B cell (primary cell): ENCODE measurements around the gene HOXD1. TPM values are rescaled to one million over a fixed set of nuclear protein-coding genes. Genes with fewer than 3 reads are reported as not detected.

ENCODE experiments used
- ATAC-seq: fragments of 200-7000 bp; cut with Tn5 transposase; one replicate; pipeline ENCODE4 v1.10.0; 2021; ENCODE audit warnings: low read depth, mild to moderate bottlenecking, moderate number of reproducible peaks, moderate library complexity
- CTCF ChIA-PET: fragments of 350-600 bp; sonication (Branson Sonifier 250); formaldehyde crosslinking; loops from one replicate; lab custom pipeline; 2021; ENCODE audit warnings: antibody characterized with exemption, inconsistent platforms; lab: Charles Lee
- POLR2A ChIA-PET: fragments of 350-600 bp; sonication (Branson Sonifier 250); formaldehyde crosslinking; loops from one replicate; lab custom pipeline; 2021; ENCODE audit warnings: antibody characterized with exemption; lab: Charles Lee
- DNase-seq: peaks from one replicate; pipeline ENCODE4 v3.0.0; 2013
- H2AFZ ChIP-seq: 2 replicates; pipeline ENCODE4 v1.6.1; 2012; ENCODE audit warnings: mild to moderate bottlenecking, low read depth, low read length; ENCODE audit not compliant: insufficient read depth, poor library complexity, severe bottlenecking
- H3K27ac ChIP-seq, 2 donors: 1 replicate in 1 of 2; 2 replicates in 1 of 2; pipeline ENCODE4 v1.5.1; 2012 to 2013; ENCODE audit warnings: low read length in 2 of 2, mild to moderate bottlenecking in 2 of 2, moderate library complexity in 1 of 2
- H3K27me3 ChIP-seq, 4 experiments: fragments of 200-600 bp in 1 of 4; sonication (generic) in 1 of 4; replicated peaks in 1 of 4; 1 replicate in 2 of 4; 2 replicates in 2 of 4; pipeline versions ENCODE4 v1.6.1 to v1.7.0; 2013 to 2016; ENCODE audit warnings: low read length in 3 of 4, mild to moderate bottlenecking in 2 of 4, mixed read lengths in 1 of 4, moderate library complexity in 1 of 4; ENCODE audit not compliant: insufficient read depth in 4 of 4, control insufficient read depth in 3 of 4; ENCODE audit errors: control extremely low read depth in 1 of 4
- H3K36me3 ChIP-seq, 2 experiments: replicated peaks in 1 of 2; 1 replicate in 1 of 2; 2 replicates in 1 of 2; pipeline versions ENCODE4 v1.6.1 to v1.7.1; 2013; ENCODE audit warnings: low read length in 1 of 2; ENCODE audit not compliant: insufficient read depth in 2 of 2, control insufficient read depth in 1 of 2; ENCODE audit errors: control extremely low read depth in 1 of 2, extremely low read depth in 1 of 2
- H3K4me1 ChIP-seq, 2 donors: fragments of 200-600 bp in 1 of 2; sonication (generic) in 1 of 2; 1 replicate in 1 of 2; 2 replicates in 1 of 2; pipeline versions ENCODE4 v1.5.1 to v1.6.1; 2013 to 2017; ENCODE audit warnings: low read length in 2 of 2; ENCODE audit not compliant: control insufficient read depth in 2 of 2, insufficient read depth in 2 of 2
- H3K4me2 ChIP-seq: replicated peaks from 2 replicates; pipeline ENCODE3; 2012; ENCODE audit warnings: mild to moderate bottlenecking, low read depth, low read length; ENCODE audit not compliant: poor library complexity, severe bottlenecking
- H3K4me3 ChIP-seq, 5 experiments: fragments of 200-600 bp in 1 of 5; sonication (generic) in 1 of 5; 1 replicate in 3 of 5; 2 replicates in 2 of 5; pipeline versions ENCODE4 v1.5.1 to v1.7.0; 2011 to 2016; ENCODE audit warnings: low read length in 4 of 5, mild to moderate bottlenecking in 4 of 5, low read depth in 2 of 5, control low read depth in 1 of 5, moderate library complexity in 1 of 5; ENCODE audit not compliant: insufficient read depth in 1 of 5; ENCODE audit errors: control extremely low read depth in 1 of 5, extremely low read depth in 1 of 5
- H3K79me2 ChIP-seq: fragments of 200-600 bp; sonication (generic); one replicate; pipeline ENCODE4 v1.6.0; 2016; ENCODE audit warnings: low read length; ENCODE audit not compliant: control insufficient read depth, insufficient read depth
- H3K9ac ChIP-seq: fragments of 200-600 bp; sonication (generic); 2 replicates; pipeline ENCODE4 v1.6.1; 2017; ENCODE audit warnings: mild to moderate bottlenecking, low read length, moderate library complexity
- H3K9me3 ChIP-seq, 3 donors: one replicate each; pipeline versions ENCODE4 v1.6.1 to v1.7.1; 2013; ENCODE audit warnings: low read length in 2 of 3; ENCODE audit not compliant: control insufficient read depth in 2 of 3, insufficient read depth in 1 of 3; ENCODE audit errors: control extremely low read depth in 1 of 3
- H4K20me1 ChIP-seq: 2 replicates; pipeline ENCODE4 v1.6.0; 2012; ENCODE audit warnings: mild to moderate bottlenecking, low read length; ENCODE audit not compliant: insufficient read depth, control insufficient read depth, poor library complexity, severe bottlenecking
- H3K27ac Mint-ChIP-seq: one replicate; pipeline ENCODE4 v1.8.0; 2021; ENCODE audit warnings: mixed read lengths
- H3K27me3 Mint-ChIP-seq: one replicate; pipeline ENCODE4 v1.8.0; 2021; ENCODE audit warnings: mixed read lengths
- H3K4me1 Mint-ChIP-seq: one replicate; pipeline ENCODE4 v1.8.0; 2021; ENCODE audit warnings: mixed read lengths
- H3K4me3 Mint-ChIP-seq: one replicate; pipeline ENCODE4 v1.8.0; 2021; ENCODE audit warnings: mixed read lengths
- H3K9me3 Mint-ChIP-seq: one replicate; pipeline ENCODE4 v1.8.0; 2022; ENCODE audit warnings: mixed read lengths; ENCODE audit not compliant: insufficient read depth
- CTCF ChIP-seq: fragments of 200-600 bp; IDR thresholded peaks from one replicate; pipeline ENCODE4 v1.8.0; 2022; ENCODE audit warnings: antibody characterized with exemption, mild to moderate bottlenecking
- EZH2 ChIP-seq: IDR thresholded peaks from 2 replicates; pipeline ENCODE4 v1.6.1; 2012; ENCODE audit warnings: borderline replicate concordance, low read depth, mild to moderate bottlenecking, moderate library complexity, low read length; ENCODE audit not compliant: insufficient read depth, poor library complexity, severe bottlenecking
- WGBS: methylation state at CpG from one replicate; pipeline ENCODE4 v1.1.5; 2013; ENCODE audit warnings: missing lambda C conversion rate; ENCODE audit not compliant: insufficient coverage; 5-methylcytosine and 5-hydroxymethylcytosine counted together
- intact Hi-C: fragments of 100-400 bp; cut with micrococcal nuclease; formaldehyde crosslinking; loops from one replicate; pipeline ENCODE4 v1.10.0; 2022
- polyA plus RNA-seq: library from polyadenylated mRNA; depleted of rRNA; stranded (reverse); fragments of >200 nt; gene quantifications from 2 replicates; pipeline ENCODE4 v1.2.3, GENCODE V29; 2012
- total RNA-seq, 2 donors: library from RNA; stranded (reverse); fragments of 120-200 nt in 1 of 2; gene quantifications; 1 replicate in 1 of 2; 2 replicates in 1 of 2; pipeline versions ENCODE4 v1.2.3 to v1.2.4, GENCODE V29; 2013 to 2022

The HOXD1 gene
- total and polyA plus RNA-seq, 2 donors (not counting 1 experiment from before 2014, with no cell fraction given): not detected

- no peak overlapping the region for H3K4me2 ChIP-seq
- TF ChIP-seq CTCF: no peak
- TF ChIP-seq EZH2: no peak
- H3K36me3 ChIP-seq: no peaks in the 10 kb centered on the region
- WGBS: 67% methylated on average over 1 of the region's 1 CpG
- no peak overlapping the region for H2AFZ ChIP-seq
- Mint-ChIP-seq H3K27ac (no peak overlapping the region), H3K27me3 (peaks cover 38% of the 10 kb centered on the region), H3K4me1 (no peaks in the 10 kb centered on the region), H3K9me3 (no peaks in the 10 kb centered on the region), H3K4me3 (no peak overlapping the region)
- intact Hi-C loops: no loop called here
- H3K79me2 ChIP-seq: no peaks in the 10 kb centered on the region
- DNase-seq (no peak), ATAC-seq (no peak)
- ChIA-PET POLR2A (no interaction called here), CTCF (no interaction called here)
- H3K27ac ChIP-seq: no peak overlapping the region
- H3K4me1 ChIP-seq: no peaks in the 10 kb centered on the region
- no peak overlapping the region for H3K9ac ChIP-seq
- H3K4me3 ChIP-seq: no peak overlapping the region
- H3K27me3 ChIP-seq: peaks cover 0 to 8% (median 5%) of the 10 kb centered on the region in 4 experiments
- no peaks in the 10 kb centered on the region for H4K20me1 ChIP-seq
- no peaks in the 10 kb centered on the region for H3K9me3 ChIP-seq
These were observed 46.5 kb downstream of the HOXD1 start for GRCh38 chr2:176234940-176235339.

DNA sequence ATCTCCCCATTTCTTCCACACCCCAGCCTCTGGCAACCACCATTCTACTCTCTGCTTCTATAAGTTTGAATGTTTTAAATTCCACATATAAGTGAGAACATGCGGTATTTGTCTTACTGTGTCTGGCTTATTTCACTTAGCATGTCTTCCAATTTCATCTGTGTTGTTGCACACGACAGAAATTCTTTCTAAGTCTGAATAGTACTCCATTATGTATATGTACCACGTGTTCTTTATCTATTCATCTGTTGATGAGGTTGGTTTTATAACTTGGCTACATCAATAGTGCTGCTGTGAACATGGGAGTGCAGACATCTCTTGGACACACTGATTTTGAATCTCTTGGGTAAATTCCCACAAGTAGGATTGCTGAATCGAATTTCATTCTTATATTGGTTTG lies 49.0 kb downstream of the HOXD1 start:
- no peak overlapping the region for H3K9ac ChIP-seq
- ATAC-seq: no peak
- Mint-ChIP-seq H3K27me3 (peaks cover 37% of the 10 kb centered on the region), H3K9me3 (no peaks in the 10 kb centered on the region), H3K4me3 (no peak overlapping the region), H3K4me1 (no peaks in the 10 kb centered on the region), H3K27ac (no peak overlapping the region)
- H3K4me3 ChIP-seq: no peak overlapping the region
- ChIA-PET CTCF (no interaction called here), POLR2A (no interaction called here)
- H3K36me3 ChIP-seq: no peaks in the 10 kb centered on the region
- no peak overlapping the region for H3K27ac ChIP-seq
- peaks cover 0 to 19% (median 6%) of the 10 kb centered on the region in 4 experiments for H3K27me3 ChIP-seq
- no peak overlapping the region for H2AFZ ChIP-seq
- H3K79me2 ChIP-seq: no peaks in the 10 kb centered on the region
- intact Hi-C loops: no loop called here
- no peaks in the 10 kb centered on the region for H4K20me1 ChIP-seq
- TF ChIP-seq EZH2 (no peak), CTCF (no peak)
- H3K4me2 ChIP-seq: no peak overlapping the region
- WGBS: 100% methylated on average over 1 of the region's 4 CpGs
- no peak for DNase-seq
- H3K9me3 ChIP-seq: no peaks in the 10 kb centered on the region
- no peaks in the 10 kb centered on the region for H3K4me1 ChIP-seq
